HG02885 (cell line): Measurements from ENCODE around the gene BCAR3.

Source experiments
- ATAC-seq: cut with Tn5 transposase; IDR thresholded peaks from one replicate; pipeline ENCODE4 v1.9.1; 2021; ENCODE audit warnings: mild to moderate bottlenecking; ENCODE audit not compliant: unreplicated experiment, poor library complexity

Gene BCAR3

DNA sequence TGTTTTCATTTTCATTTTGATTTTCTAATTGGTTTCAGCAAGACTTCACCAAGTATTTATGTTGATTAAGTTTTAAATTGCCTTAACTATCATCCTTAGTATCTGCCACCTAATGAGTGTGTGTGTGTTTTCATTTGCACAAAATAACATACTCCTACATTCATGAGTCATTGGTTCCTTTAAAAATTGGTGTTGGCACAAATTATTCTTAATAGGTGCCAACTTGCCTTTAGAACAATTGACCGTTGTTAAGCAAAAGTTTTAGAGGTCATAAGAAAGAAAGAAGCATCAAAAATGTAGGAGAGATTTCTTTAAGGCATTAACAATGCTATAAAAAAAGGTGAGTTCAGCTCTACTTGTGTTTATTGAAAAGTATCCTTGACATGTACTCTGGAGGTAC is 156.2 kb downstream of the BCAR3 start:
- ATAC-seq = no peak

DNA sequence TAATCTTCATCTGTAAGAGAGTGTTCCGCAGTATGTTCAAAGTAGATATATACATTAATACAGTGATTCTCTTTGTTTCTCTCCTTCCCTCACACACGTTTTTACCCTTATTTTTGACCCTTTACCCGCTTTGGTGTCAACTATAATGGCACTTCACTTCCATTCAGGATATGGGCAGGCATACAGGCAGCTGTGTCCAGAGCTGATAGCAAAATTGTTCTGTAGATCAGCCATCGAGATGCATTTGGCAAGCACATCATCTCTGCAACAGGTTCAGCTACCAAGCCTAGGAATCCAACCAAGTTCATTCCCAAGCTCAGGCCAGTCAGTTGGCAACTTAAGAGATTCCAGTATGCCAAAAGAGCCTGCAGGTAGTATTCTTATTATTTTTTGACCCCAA is 158.9 kb downstream of the BCAR3 start:
- ATAC-seq = no peak

DNA sequence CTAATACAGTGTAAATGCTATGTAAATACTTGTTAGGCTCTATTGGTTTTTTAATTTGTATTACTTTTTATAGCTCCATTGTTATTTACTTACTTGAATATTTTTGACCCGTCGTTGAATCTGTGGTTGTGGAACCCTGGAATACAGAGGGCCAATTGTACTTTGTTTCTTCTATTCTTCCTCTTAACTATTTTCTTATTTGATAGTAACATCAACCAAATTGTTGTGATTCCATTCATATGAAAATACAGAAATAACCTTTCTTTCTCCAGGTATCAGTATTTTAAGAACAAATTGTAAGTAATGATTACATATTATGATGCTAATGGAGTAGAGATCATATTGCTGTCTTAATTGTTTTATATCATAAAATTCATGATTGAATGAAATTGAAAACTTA is 160.0 kb downstream of the BCAR3 start:
- no peak for ATAC-seq

DNA sequence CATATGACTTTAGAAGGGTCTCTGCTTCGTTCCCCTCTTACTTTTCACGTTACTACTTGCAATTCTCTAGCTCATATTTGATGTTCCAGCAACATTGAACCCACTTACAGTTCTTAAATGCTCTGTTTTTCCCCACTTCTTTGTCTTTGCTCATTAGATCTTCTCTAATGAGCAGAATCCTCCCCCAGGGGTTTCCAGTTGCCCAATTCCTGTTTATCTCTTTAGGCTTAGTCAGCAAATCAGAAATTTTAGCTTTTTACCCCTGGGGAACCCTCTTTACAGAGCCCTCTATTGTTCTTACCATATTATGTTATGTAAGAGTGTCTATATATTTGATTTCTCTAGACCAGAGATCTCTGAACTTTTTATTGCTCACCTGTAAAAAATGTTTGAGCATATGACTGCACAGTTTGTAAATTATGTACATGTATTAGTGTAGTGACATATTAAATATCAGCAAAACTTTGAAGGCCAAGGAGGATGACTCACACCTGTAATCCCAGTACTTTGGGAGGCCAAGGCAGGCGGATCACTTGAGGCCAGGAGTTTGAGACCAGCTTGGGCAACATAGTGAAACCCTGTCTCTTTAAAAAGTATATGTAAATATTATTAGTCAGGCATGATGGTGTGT is 162.3 kb downstream of the BCAR3 start:
- ATAC-seq = no peak

DNA sequence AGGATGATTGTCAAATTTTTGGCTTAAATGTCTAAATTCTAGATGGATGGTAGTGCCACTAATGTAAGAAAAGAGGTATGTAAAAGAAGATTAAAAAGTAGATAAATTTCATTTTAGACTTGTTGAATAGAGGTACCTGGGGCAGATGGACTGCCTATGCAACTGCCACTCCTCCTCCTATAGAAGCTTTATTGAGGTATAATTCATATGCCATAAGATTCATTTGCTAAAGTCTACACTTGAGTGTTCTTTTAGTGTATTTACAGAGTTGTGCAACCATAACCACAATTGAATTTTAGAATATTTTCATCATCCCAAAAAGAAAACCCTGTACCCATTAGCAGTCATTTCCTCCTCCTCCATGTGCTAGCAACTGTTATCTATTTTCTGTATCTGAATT is 163.1 kb downstream of the BCAR3 start:
- no peak for ATAC-seq

DNA sequence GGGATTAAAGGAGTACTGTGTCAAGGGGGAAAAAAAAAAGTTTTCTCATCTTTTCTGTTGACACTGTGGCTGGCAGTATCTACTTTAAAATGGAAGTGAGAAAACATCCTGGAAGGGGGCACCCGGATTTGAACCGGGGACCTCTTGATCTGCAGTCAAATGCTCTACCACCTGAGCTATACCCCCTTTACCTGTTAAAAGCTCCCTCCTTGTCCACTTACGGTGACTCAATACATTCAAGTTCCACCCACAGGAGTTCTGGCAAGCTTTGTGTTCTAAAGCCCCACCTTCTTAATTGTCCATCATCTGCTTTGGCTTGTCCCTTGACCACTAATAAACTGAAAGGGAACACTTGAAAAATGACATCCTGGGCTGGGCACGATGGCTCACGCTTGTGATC is 165.5 kb downstream of the BCAR3 start:
- no peak for ATAC-seq
